Measurements from ENCODE around the gene NR2F6. TPM values are rescaled to one million over a fixed set of nuclear protein-coding genes. Genes with fewer than 3 reads are reported as not detected.
A peak's percentile ranks its signal among the peaks of the same experiment; 100 is the strongest.

NR2F6 gene
- total RNA-seq, 1 experiment from 2014 or later: 134 TPM

GRCh38 chr19:17183858-17184321, 61.8 kb downstream of the NR2F6 start:
- H3T11ph ChIP-seq (ENCODE audit: low read length): no peak overlapping the region
- no peak overlapping the region for H3K4me2 ChIP-seq (ENCODE audit: insufficient read depth, insufficient read length, low read length)
- H4K8ac ChIP-seq (replicated peaks; ENCODE audit: insufficient read length, low read depth, low read length): no peak overlapping the region

More at GRCh38 chr19:17183858-17184321, 61.8 kb downstream of the NR2F6 start:
- Mint-ChIP-seq H3K27me3 (ENCODE audit: low read depth) (no peaks in the 10 kb centered on the region; the same call in 1 of the 2 replicates), H3K9me3 (no peaks in the 10 kb centered on the region), H3K4me3 (no peak overlapping the region), H3K27ac (0 out of 7 replicates have a peak overlapping the region, but pooled peaks of 2 of the 3 experiments have one; percentile 1 to 61), H3K36me3 (ENCODE audit: insufficient read depth in 1 of 3, low read depth in 3 of 3) (peaks cover 6 to 47% (median 20%) of the 10 kb centered on the region in 3 experiments; a peak in 6 of 7 replicates), H3K4me1 (peaks cover 12 to 14% of the 10 kb centered on the region in 2 experiments)
- Histone ChIP-seq H2BK120ac (ENCODE audit: low read depth, low read length, poor library complexity, severe bottlenecking) (no peak overlapping the region), H2BK5ac (ENCODE audit: insufficient read length, low read length) (no peak overlapping the region), H3K14ac (ENCODE audit: insufficient read depth, low read length) (no peak overlapping the region), H3K9ac (ENCODE audit: extremely low read depth, insufficient read length, low read length) (no peak overlapping the region), H2BK15ac (ENCODE audit: low read depth, low read length) (no peak overlapping the region), H3K23me2 (ENCODE audit: insufficient read length, low read depth, low read length, poor library complexity, severe bottlenecking) (peaks cover 3% of the 10 kb centered on the region), H2BK20ac (ENCODE audit: low read depth, low read length, poor library complexity, severe bottlenecking) (no peak overlapping the region), H3K4me1 (ENCODE audit: insufficient read depth, low read length) (no peaks in the 10 kb centered on the region), H4K91ac (ENCODE audit: insufficient read length, low read depth, low read length) (no peak overlapping the region), H3K23ac (ENCODE audit: insufficient read length, low read depth, low read length) (no peak overlapping the region), H3K9me3 (ENCODE audit: control insufficient read depth, low read depth, low read length) (no peaks in the 10 kb centered on the region), H4K5ac (ENCODE audit: insufficient read length, low read depth, low read length) (no peak overlapping the region), H3K27me3 (ENCODE audit: insufficient read depth, low read length) (no peaks in the 10 kb centered on the region), H2BK12ac (ENCODE audit: insufficient read length, low read depth, low read length) (no peak overlapping the region), H3K79me2 (ENCODE audit: insufficient read depth, low read length) (no peaks in the 10 kb centered on the region), H4K20me1 (ENCODE audit: control insufficient read depth, insufficient read depth, insufficient read length) (no peaks in the 10 kb centered on the region), H3K4ac (ENCODE audit: low read depth, low read length) (no peak overlapping the region), H3K79me1 (ENCODE audit: insufficient read depth, low read depth, low read length, poor library complexity, severe bottlenecking) (no peaks in the 10 kb centered on the region), H2AK5ac (ENCODE audit: insufficient read length, low read length) (no peak overlapping the region), H2AFZ (ENCODE audit: low read length) (no peak overlapping the region), H3K27ac (ENCODE audit: insufficient read length, low read depth, low read length) (no peak overlapping the region), H3K18ac (ENCODE audit: insufficient read length, low read depth, low read length) (no peak overlapping the region), H3K56ac (ENCODE audit: insufficient read length, low read depth, low read length) (no peak overlapping the region)
- no peak for DNase-seq
- TF ChIP-seq CTCF (conservative IDR thresholded peaks at IDR 0.05): no peak
- no CpG with 5 or more reads among the region's 11 CpGs for WGBS (ENCODE audit: extremely low coverage, insufficient read length, low lambda C conversion rate)

Measured in H9 (cell line).